ENCODE results near the gene SLC27A2.

- TF ChIP-seq TAF1 (IDR thresholded peaks at IDR 0.05; ENCODE audit: low read depth, low read length) (no peak), POLR2AphosphoS5 (IDR thresholded peaks at IDR 0.05; ENCODE audit: low read depth, low read length) (no peak), POLR2A (IDR thresholded peaks at IDR 0.05; ENCODE audit: low read depth, low read length) (no peak), SPI1 (IDR thresholded peaks at IDR 0.05; ENCODE audit: low read depth, low read length) (no peak)
Measured at GRCh38 chr15:50143255-50143860, 38.6 kb upstream of the SLC27A2 start.
